ENCODE results near the gene MGAT4C.

The MGAT4C gene

DNA sequence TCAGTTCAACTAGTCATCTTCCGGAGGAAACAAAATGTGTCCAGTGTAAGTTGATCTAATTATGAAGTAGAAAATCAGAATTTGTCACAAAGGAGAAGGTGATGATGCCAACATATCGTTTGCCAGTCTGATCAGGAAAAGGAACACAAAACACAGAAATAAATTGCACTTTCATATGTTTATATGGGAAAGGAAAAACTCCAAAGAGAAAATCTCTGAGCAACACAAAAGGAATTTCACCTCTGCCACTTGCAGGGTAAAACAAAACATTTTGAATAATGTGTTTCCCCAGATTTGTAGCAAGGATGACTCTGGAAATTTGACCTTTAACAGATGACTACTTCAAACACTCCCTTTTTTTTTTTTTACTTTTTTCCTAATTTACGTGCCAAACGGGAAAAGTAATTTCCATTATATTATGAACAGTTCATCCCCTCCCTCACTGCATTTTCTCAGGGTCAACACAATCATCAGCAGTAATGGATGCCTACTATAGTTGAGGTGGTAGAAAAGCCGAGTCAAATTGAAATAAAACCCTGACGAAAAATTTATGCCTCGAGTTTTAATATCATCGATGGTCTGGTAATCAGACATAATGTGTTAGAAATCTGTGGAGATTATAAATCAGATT, 25.6 kb downstream of the MGAT4C start:
- TF ChIP-seq, protein P1, sequence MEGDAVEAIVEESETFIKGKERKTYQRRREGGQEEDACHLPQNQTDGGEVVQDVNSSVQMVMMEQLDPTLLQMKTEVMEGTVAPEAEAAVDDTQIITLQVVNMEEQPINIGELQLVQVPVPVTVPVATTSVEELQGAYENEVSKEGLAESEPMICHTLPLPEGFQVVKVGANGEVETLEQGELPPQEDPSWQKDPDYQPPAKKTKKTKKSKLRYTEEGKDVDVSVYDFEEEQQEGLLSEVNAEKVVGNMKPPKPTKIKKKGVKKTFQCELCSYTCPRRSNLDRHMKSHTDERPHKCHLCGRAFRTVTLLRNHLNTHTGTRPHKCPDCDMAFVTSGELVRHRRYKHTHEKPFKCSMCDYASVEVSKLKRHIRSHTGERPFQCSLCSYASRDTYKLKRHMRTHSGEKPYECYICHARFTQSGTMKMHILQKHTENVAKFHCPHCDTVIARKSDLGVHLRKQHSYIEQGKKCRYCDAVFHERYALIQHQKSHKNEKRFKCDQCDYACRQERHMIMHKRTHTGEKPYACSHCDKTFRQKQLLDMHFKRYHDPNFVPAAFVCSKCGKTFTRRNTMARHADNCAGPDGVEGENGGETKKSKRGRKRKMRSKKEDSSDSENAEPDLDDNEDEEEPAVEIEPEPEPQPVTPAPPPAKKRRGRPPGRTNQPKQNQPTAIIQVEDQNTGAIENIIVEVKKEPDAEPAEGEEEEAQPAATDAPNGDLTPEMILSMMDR (IDR thresholded peaks at IDR 0.05; ENCODE audit: low read length, missing control alignments): no peak
- DNase-seq (ENCODE audit: low read depth): peak; percentile 55
- H3K4me3 ChIP-seq (replicated peaks; ENCODE audit: low read depth, low read length): no peak overlapping the region

DNA sequence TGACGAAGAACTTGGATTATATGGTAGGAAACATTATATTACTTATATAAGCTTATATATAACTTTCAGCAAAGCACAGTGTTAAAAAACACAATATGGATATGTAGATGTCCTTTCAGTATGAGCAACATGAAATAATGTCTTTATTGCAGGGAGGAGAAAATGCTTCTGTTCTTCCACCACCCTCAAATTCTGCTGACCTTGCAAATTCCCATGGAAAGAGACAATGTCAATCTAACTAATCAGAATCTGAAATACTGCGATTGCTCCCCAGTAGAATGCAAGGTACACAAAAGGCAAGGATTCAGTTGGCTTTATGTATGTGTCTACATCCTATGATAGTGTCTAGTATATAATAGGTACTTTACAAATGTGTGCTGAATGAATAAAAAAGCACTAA, 26.4 kb downstream of the MGAT4C start:
- TF ChIP-seq, protein P1 (IDR thresholded peaks at IDR 0.05; ENCODE audit: low read length, missing control alignments): no peak
- DNase-seq (ENCODE audit: low read depth): no peak

DNA sequence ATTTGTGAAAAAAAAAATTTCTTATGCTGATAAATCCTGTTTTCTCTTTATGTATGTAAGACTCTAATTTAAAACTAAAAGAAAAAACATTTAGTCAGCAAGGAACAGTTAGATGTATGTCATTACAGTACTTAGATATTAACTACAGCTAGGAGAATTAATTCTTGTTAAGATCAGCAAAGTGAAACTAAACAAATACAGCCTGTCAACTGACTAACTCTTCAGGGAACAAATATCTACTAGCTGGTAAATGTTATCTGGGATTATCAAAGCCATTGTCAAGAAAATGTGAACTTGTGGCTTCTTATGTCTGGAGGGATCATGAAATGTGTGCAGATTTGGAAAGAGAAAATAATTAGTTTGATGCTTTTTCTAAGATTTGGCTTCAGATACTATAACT, 27.5 kb downstream of the MGAT4C start:
- no peak overlapping the region for H3K4me3 ChIP-seq (replicated peaks; ENCODE audit: low read depth, low read length)
- no peak for DNase-seq (ENCODE audit: low read depth)
- TF ChIP-seq, protein P1 (IDR thresholded peaks at IDR 0.05; ENCODE audit: low read length, missing control alignments): no peak

More for the DNA sequence above, 26.4 kb downstream of the MGAT4C start:
- H3K4me3 ChIP-seq (replicated peaks; ENCODE audit: low read depth, low read length): no peak overlapping the region

DNA sequence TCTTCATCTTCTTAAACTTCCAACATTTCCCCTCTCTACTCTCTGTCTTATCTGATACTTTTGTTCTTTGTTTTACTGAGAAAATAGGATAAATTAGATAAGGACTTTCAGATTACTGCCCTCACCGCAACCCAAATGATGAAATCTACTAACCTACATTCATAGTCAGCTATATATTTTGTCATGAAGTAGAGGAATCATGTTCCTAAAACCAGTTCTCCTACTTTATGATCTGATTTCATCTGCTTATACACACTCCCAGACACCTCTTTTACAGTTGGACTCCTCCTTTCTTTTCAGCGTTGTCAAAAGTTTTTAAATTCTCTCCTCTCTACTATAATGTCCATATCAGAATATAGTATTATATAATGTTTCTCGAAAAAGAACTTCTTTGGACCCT, 29.7 kb downstream of the MGAT4C start:
- TF ChIP-seq, protein P1 (IDR thresholded peaks at IDR 0.05; ENCODE audit: low read length, missing control alignments): no peak
- no peak for DNase-seq (ENCODE audit: low read depth)
- no peak overlapping the region for H3K4me3 ChIP-seq (replicated peaks; ENCODE audit: low read depth, low read length)

DNA sequence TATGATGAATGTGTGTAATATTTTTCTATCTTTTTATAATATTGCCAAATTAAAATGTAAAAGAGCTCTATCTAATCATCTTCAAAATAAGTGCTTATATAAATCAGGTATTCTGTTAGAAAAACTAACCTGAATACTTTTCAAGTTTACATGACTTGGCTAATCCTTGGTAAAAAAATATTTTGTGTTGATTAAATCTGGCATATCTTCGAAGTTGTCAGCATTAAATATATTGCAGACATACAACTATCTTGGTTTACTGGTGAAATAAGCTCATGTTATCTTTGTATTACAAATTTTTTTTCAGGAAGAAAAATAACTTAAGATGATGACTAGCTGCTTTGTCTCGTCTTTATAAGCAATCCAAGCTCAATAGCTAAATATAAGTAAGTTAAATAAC, 39.6 kb downstream of the MGAT4C start:
- no peak for DNase-seq (ENCODE audit: low read depth)
- TF ChIP-seq, protein P1 (IDR thresholded peaks at IDR 0.05; ENCODE audit: low read length, missing control alignments): no peak
- no peak overlapping the region for H3K4me3 ChIP-seq (replicated peaks; ENCODE audit: low read depth, low read length)

DNA sequence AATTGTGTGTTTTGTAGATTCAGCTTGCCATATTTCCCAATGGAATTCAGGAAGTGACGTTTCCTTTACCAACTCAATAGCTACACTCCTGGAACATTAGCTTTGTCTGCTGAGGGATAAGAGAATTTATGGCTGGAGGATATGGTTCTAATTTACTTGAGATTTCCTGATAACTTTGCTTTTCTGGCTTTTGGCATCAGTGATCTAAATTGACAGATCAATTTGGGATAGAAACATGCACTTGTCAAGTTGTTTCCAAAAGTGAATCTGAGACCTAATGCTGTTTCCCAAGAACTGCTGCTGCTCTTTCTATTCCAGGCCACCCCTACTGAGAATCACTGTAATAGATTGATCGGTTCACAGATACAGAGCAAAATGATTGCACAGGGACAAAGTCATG, 43.2 kb downstream of the MGAT4C start:
- TF ChIP-seq, protein P1 (IDR thresholded peaks at IDR 0.05; ENCODE audit: low read length, missing control alignments): no peak
- no peak overlapping the region for H3K4me3 ChIP-seq (replicated peaks; ENCODE audit: low read depth, low read length)
- DNase-seq (ENCODE audit: low read depth): no peak

All from fibroblast of pulmonary artery (primary cell).